H9 (cell line): ENCODE results near the gene HSPG2. TPM values are rescaled to one million over a fixed set of nuclear protein-coding genes. Genes with fewer than 3 reads are reported as not detected.

Experiments used
- DNase-seq: peaks from one replicate; pipeline ENCODE4 v3.0.0-alpha.2; 2017
- H2AFZ ChIP-seq: one replicate; pipeline ENCODE4 v1.6.1; 2013; ENCODE audit warnings: mild to moderate bottlenecking, low read length, control low read depth, moderate library complexity
- H2AK5ac ChIP-seq: 2 replicates; pipeline ENCODE4 v1.6.1; 2013; ENCODE audit warnings: low read length, control low read depth, mixed read lengths; ENCODE audit not compliant: insufficient read length
- H2BK120ac ChIP-seq: one replicate; pipeline ENCODE4 v1.6.1; 2013; ENCODE audit warnings: low read depth, mild to moderate bottlenecking, low read length, control low read depth, inconsistent platforms; ENCODE audit not compliant: poor library complexity, severe bottlenecking
- H2BK12ac ChIP-seq: 2 replicates; pipeline ENCODE4 v1.6.1; 2013; ENCODE audit warnings: low read length, control low read depth, mixed read lengths, low read depth; ENCODE audit not compliant: insufficient read length
- H2BK15ac ChIP-seq: 2 replicates; pipeline ENCODE4 v1.6.1; 2013; ENCODE audit warnings: low read depth, low read length, control low read depth
- H2BK20ac ChIP-seq: one replicate; pipeline ENCODE4 v1.6.1; 2013; ENCODE audit warnings: low read depth, mild to moderate bottlenecking, low read length, control low read depth, inconsistent platforms; ENCODE audit not compliant: poor library complexity, severe bottlenecking
- H2BK5ac ChIP-seq: 2 replicates; pipeline ENCODE4 v1.6.1; 2013; ENCODE audit warnings: low read length, control low read depth, mixed read lengths; ENCODE audit not compliant: insufficient read length
- H3K14ac ChIP-seq: 2 replicates; pipeline ENCODE4 v1.6.1; 2013; ENCODE audit warnings: low read length, control low read depth; ENCODE audit not compliant: insufficient read depth
- H3K18ac ChIP-seq: 2 replicates; pipeline ENCODE4 v1.6.1; 2013; ENCODE audit warnings: low read depth, mild to moderate bottlenecking, mixed read lengths, low read length, control low read depth; ENCODE audit not compliant: insufficient read length
- H3K23ac ChIP-seq: 2 replicates; pipeline ENCODE4 v1.6.1; 2013; ENCODE audit warnings: low read length, control low read depth, mixed read lengths, low read depth; ENCODE audit not compliant: insufficient read length
- H3K23me2 ChIP-seq: 2 replicates; pipeline ENCODE4 v1.6.1; 2013; ENCODE audit warnings: low read depth, mild to moderate bottlenecking, mixed read lengths, low read length, control low read depth; ENCODE audit not compliant: insufficient read length, poor library complexity, severe bottlenecking
- H3K27ac ChIP-seq: 2 replicates; pipeline ENCODE4 v1.5.1; 2013; ENCODE audit warnings: low read length, control low read depth, mixed read lengths, low read depth; ENCODE audit not compliant: insufficient read length
- H3K27me3 ChIP-seq: 2 replicates; pipeline ENCODE4 v1.6.1; 2013; ENCODE audit warnings: low read length, control low read depth, inconsistent platforms; ENCODE audit not compliant: insufficient read depth
- H3K4ac ChIP-seq: 2 replicates; pipeline ENCODE4 v1.6.1; 2013; ENCODE audit warnings: low read depth, mild to moderate bottlenecking, control low read depth, inconsistent platforms, low read length, moderate library complexity
- H3K4me1 ChIP-seq: 2 replicates; pipeline ENCODE4 v1.6.1; 2013; ENCODE audit warnings: low read length, control low read depth, inconsistent platforms; ENCODE audit not compliant: insufficient read depth
- H3K4me2 ChIP-seq: 2 replicates; pipeline ENCODE4 v1.6.1; 2013; ENCODE audit warnings: low read length, control low read depth, mixed read lengths; ENCODE audit not compliant: insufficient read length, insufficient read depth
- H3K56ac ChIP-seq: 2 replicates; pipeline ENCODE4 v1.6.1; 2013; ENCODE audit warnings: low read depth, mild to moderate bottlenecking, mixed read lengths, low read length, control low read depth; ENCODE audit not compliant: insufficient read length
- H3K79me1 ChIP-seq: 2 replicates; pipeline ENCODE4 v1.6.1; 2013; ENCODE audit warnings: low read depth, mild to moderate bottlenecking, moderate library complexity, low read length, control low read depth, inconsistent platforms; ENCODE audit not compliant: insufficient read depth, poor library complexity, severe bottlenecking
- H3K79me2 ChIP-seq: 2 replicates; pipeline ENCODE4 v1.6.1; 2013; ENCODE audit warnings: low read length, control low read depth, inconsistent platforms; ENCODE audit not compliant: insufficient read depth
- H3K9ac ChIP-seq: 2 replicates; pipeline ENCODE4 v1.6.1; 2013; ENCODE audit warnings: low read length, control low read depth, mixed read lengths; ENCODE audit not compliant: insufficient read length; ENCODE audit errors: extremely low read depth
- H3K9me3 ChIP-seq: one replicate; pipeline ENCODE4 v1.6.1; 2013; ENCODE audit warnings: low read depth, low read length, inconsistent platforms; ENCODE audit not compliant: control insufficient read depth
- H3T11ph ChIP-seq: one replicate; pipeline ENCODE4 v1.6.1; 2013; ENCODE audit warnings: mild to moderate bottlenecking, low read length, control low read depth, inconsistent platforms
- H4K20me1 ChIP-seq: one replicate; pipeline ENCODE4 v1.6.1; 2013; ENCODE audit not compliant: control insufficient read depth, insufficient read length, insufficient read depth
- H4K5ac ChIP-seq: 2 replicates; pipeline ENCODE4 v1.6.1; 2013; ENCODE audit warnings: low read depth, mild to moderate bottlenecking, mixed read lengths, low read length, control low read depth; ENCODE audit not compliant: insufficient read length
- H4K8ac ChIP-seq: replicated peaks from 2 replicates; pipeline ENCODE4 v1.6.1; 2013; ENCODE audit warnings: low read length, control low read depth, mixed read lengths, low read depth; ENCODE audit not compliant: insufficient read length
- H4K91ac ChIP-seq: 2 replicates; pipeline ENCODE4 v1.6.1; 2013; ENCODE audit warnings: low read depth, mild to moderate bottlenecking, moderate library complexity, mixed read lengths, low read length, control low read depth; ENCODE audit not compliant: insufficient read length
- H3K27ac Mint-ChIP-seq, 3 experiments: 2 replicates in 2 of 3; 3 replicates in 1 of 3; pipeline ENCODE4 v1.8.0; 2020 to 2021; ENCODE audit warnings: mixed read lengths in 3 of 3, mild to moderate bottlenecking in 1 of 3, moderate library complexity in 1 of 3
- H3K27me3 Mint-ChIP-seq: 2 replicates; pipeline ENCODE4 v1.8.0; 2021; ENCODE audit warnings: low read depth, mild to moderate bottlenecking, moderate library complexity, mixed read lengths
- H3K36me3 Mint-ChIP-seq, 3 experiments: 2 replicates in 2 of 3; 3 replicates in 1 of 3; pipeline ENCODE4 v1.8.0; 2020 to 2021; ENCODE audit warnings: low read depth in 3 of 3, mixed read lengths in 3 of 3; ENCODE audit not compliant: insufficient read depth in 1 of 3
- H3K4me1 Mint-ChIP-seq, 2 experiments: 2 replicates each; pipeline ENCODE4 v1.8.0; 2020; ENCODE audit warnings: mixed read lengths in 2 of 2
- H3K4me3 Mint-ChIP-seq, 2 experiments: 2 replicates in 1 of 2; 3 replicates in 1 of 2; pipeline ENCODE4 v1.8.0; 2020 to 2021; ENCODE audit warnings: mild to moderate bottlenecking in 2 of 2, mixed read lengths in 2 of 2, moderate library complexity in 1 of 2
- H3K9me3 Mint-ChIP-seq, 2 experiments: 2 replicates in 1 of 2; 3 replicates in 1 of 2; pipeline ENCODE4 v1.8.0; 2020; ENCODE audit warnings: mild to moderate bottlenecking in 2 of 2, mixed read lengths in 2 of 2, moderate library complexity in 1 of 2
- WGBS: extraction: QIAGEN DNeasy Blood & Tissue Kit; methylation state at CpG from one replicate; pipeline ENCODE4 v1.1.7; 2013; ENCODE audit warnings: missing lambda C conversion rate, low lambda C conversion rate, mixed read lengths; ENCODE audit not compliant: insufficient read length; ENCODE audit errors: extremely low coverage; 5-methylcytosine and 5-hydroxymethylcytosine counted together
- total RNA-seq: library from RNA; stranded (reverse); gene quantifications from 2 replicates; pipeline ENCODE4 v1.2.1, GENCODE V29; 2021
- TF ChIP-seq, protein P1 (sequence below): fragments of 200-600 bp; sonication (generic); conservative IDR thresholded peaks from 3 replicates; pipeline ENCODE4 v1.8.0; 2021; ENCODE audit warnings: antibody characterized with exemption, mild to moderate bottlenecking

HSPG2 gene
- total RNA-seq, 1 experiment from 2014 or later = 90.0 TPM

DNA sequence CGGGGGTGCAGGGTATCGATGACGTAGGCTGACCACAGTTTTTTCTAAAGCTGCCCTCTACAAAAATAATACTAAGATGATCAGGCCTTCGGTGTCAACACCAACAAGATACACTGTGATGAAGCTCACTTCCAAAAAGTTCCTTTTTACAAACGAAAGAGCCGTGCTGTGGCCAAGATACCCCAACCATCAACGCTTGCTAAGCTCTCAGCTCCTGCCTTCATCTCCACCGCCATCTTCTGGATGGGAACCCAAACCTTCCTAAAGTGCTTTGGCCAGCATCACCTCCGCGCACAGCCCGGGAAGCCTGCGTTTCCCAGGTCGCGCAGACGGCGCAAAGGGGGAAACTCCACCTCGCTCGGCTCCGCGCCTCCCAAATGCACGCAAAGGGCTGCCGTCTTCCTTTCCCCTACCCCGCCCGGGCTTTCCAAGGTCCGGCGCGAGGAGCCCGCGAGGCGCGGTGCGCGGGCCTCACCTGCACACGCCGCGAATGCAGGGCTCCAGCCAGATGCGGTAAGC, 154.7 kb downstream of the HSPG2 start:
- Histone ChIP-seq H4K20me1 (no peaks in the 10 kb centered on the region), H3K4ac (no peak overlapping the region), H2BK5ac (peak overlapping the region; percentile 73), H2BK15ac (no peak overlapping the region), H3K18ac (peak overlapping the region; percentile 85), H3K14ac (peak overlapping the region; percentile 93), H2BK120ac (no peak overlapping the region), H3K56ac (no peak overlapping the region), H2BK12ac (no peak overlapping the region), H3K9me3 (no peaks in the 10 kb centered on the region), H3K23me2 (peaks cover 9% of the 10 kb centered on the region), H3K79me1 (peaks cover 2% of the 10 kb centered on the region), H3K4me2 (peak overlapping the region; percentile 87), H2AK5ac (no peak overlapping the region), H3K23ac (no peak overlapping the region), H2AFZ (no peak overlapping the region), H4K8ac (no peak overlapping the region), H3K9ac (peak overlapping the region; percentile 89), H4K91ac (no peak overlapping the region), H3K79me2 (peaks cover 37% of the 10 kb centered on the region; the same call in 1 of the 2 replicates), H2BK20ac (no peak overlapping the region), H3T11ph (no peak overlapping the region), H4K5ac (no peak overlapping the region), H3K4me1 (no peaks in the 10 kb centered on the region), H3K27me3 (no peaks in the 10 kb centered on the region), H3K27ac (peak overlapping the region; percentile 55)
- peaks cover 5 to 7% of the 10 kb centered on the region in 2 experiments; a peak in 3 of 5 replicates for H3K9me3 Mint-ChIP-seq
- peak; percentile 59 for DNase-seq
- H3K27ac Mint-ChIP-seq = peak overlapping the region; percentile 81 to 96 (median 87)
- WGBS = no CpG with 5 or more reads among the region's 37 CpGs
- peaks cover 2 to 8% (median 7%) of the 10 kb centered on the region in 3 experiments; a peak in 6 of 7 replicates for H3K36me3 Mint-ChIP-seq
- no peaks in the 10 kb centered on the region; the same call in 1 of the 2 replicates for H3K27me3 Mint-ChIP-seq
- H3K4me3 Mint-ChIP-seq = peak overlapping the region; percentile 86 to 92
- peaks cover 10 to 18% of the 10 kb centered on the region in 2 experiments for H3K4me1 Mint-ChIP-seq
- TF ChIP-seq, protein P1, sequence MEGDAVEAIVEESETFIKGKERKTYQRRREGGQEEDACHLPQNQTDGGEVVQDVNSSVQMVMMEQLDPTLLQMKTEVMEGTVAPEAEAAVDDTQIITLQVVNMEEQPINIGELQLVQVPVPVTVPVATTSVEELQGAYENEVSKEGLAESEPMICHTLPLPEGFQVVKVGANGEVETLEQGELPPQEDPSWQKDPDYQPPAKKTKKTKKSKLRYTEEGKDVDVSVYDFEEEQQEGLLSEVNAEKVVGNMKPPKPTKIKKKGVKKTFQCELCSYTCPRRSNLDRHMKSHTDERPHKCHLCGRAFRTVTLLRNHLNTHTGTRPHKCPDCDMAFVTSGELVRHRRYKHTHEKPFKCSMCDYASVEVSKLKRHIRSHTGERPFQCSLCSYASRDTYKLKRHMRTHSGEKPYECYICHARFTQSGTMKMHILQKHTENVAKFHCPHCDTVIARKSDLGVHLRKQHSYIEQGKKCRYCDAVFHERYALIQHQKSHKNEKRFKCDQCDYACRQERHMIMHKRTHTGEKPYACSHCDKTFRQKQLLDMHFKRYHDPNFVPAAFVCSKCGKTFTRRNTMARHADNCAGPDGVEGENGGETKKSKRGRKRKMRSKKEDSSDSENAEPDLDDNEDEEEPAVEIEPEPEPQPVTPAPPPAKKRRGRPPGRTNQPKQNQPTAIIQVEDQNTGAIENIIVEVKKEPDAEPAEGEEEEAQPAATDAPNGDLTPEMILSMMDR = peak; percentile 36; the same call in 2 of the 3 replicates
